GM18909 (cell line): ENCODE data around the gene SCMH1.
"Not testable (repeated sequence)": the region's sequence is repeated elsewhere in the genome, so short reads cannot be mapped to it uniquely, and the experiment has no call there.

Experiments used
- ATAC-seq: cut with Tn5 transposase; IDR thresholded peaks from one replicate; pipeline ENCODE4 v1.9.1; 2021; ENCODE audit warnings: mild to moderate bottlenecking; ENCODE audit not compliant: unreplicated experiment, poor library complexity

SCMH1 gene

GRCh38 chr1:41160498-41161110, 81.5 kb downstream of the SCMH1 start:
- ATAC-seq = no peak

GRCh38 chr1:41158966-41159365, 83.1 kb downstream of the SCMH1 start:
- no peak for ATAC-seq

- ATAC-seq = no peak
Observed at GRCh38 chr1:41158147-41158875, 83.8 kb downstream of the SCMH1 start.

GRCh38 chr1:41155105-41155504, 87.0 kb downstream of the SCMH1 start:
- ATAC-seq = no peak

- ATAC-seq = no peak
Observed at GRCh38 chr1:41153750-41154274, 88.3 kb downstream of the SCMH1 start.

- ATAC-seq = no peak
Observed at GRCh38 chr1:41152622-41153044, 89.5 kb downstream of the SCMH1 start.

GRCh38 chr1:41151846-41152245, 90.3 kb downstream of the SCMH1 start:
- ATAC-seq = no peak

GRCh38 chr1:41149570-41149969, 92.5 kb downstream of the SCMH1 start:
- no peak for ATAC-seq

GRCh38 chr1:41144285-41144684, 97.8 kb downstream of the SCMH1 start:
- ATAC-seq = no peak

- no peak for ATAC-seq
Observed at GRCh38 chr1:41138549-41138948, 103.6 kb downstream of the SCMH1 start.

GRCh38 chr1:41135196-41135947, 106.7 kb downstream of the SCMH1 start:
- no peak for ATAC-seq

GRCh38 chr1:41134325-41134724, 107.8 kb downstream of the SCMH1 start:
- ATAC-seq = not testable (repeated sequence)

- no peak for ATAC-seq
Observed at GRCh38 chr1:41122851-41123518, 119.1 kb downstream of the SCMH1 start.

GRCh38 chr1:41122148-41122547, 120.0 kb downstream of the SCMH1 start:
- no peak for ATAC-seq

- ATAC-seq = no peak
Observed at GRCh38 chr1:41118645-41119044, 123.5 kb downstream of the SCMH1 start.

GRCh38 chr1:41117241-41117640, 124.9 kb downstream of the SCMH1 start:
- not testable (repeated sequence) for ATAC-seq

- ATAC-seq = no peak
Observed at GRCh38 chr1:41110736-41111135, 131.4 kb downstream of the SCMH1 start.

- no peak for ATAC-seq
Observed at GRCh38 chr1:41110286-41110685, 131.8 kb downstream of the SCMH1 start.

- no peak for ATAC-seq
Observed at GRCh38 chr1:41109310-41110197, 132.6 kb downstream of the SCMH1 start.
